Jurkat, Clone E6-1 (cell line): ENCODE data around the gene SOX5.
"Not testable (repeated sequence)": the region's sequence is repeated elsewhere in the genome, so short reads cannot be mapped to it uniquely, and the experiment has no call there.

ENCODE experiments used
- DNase-seq: peaks from one replicate; pipeline ENCODE4 v3.0.0-alpha.2; 2011; ENCODE audit warnings: low read depth, low spot score
- H3K4me3 ChIP-seq: 2 replicates; pipeline ENCODE4 v1.5.1; 2011; ENCODE audit warnings: mild to moderate bottlenecking, low read length, control low read depth, moderate library complexity

Gene SOX5

DNA sequence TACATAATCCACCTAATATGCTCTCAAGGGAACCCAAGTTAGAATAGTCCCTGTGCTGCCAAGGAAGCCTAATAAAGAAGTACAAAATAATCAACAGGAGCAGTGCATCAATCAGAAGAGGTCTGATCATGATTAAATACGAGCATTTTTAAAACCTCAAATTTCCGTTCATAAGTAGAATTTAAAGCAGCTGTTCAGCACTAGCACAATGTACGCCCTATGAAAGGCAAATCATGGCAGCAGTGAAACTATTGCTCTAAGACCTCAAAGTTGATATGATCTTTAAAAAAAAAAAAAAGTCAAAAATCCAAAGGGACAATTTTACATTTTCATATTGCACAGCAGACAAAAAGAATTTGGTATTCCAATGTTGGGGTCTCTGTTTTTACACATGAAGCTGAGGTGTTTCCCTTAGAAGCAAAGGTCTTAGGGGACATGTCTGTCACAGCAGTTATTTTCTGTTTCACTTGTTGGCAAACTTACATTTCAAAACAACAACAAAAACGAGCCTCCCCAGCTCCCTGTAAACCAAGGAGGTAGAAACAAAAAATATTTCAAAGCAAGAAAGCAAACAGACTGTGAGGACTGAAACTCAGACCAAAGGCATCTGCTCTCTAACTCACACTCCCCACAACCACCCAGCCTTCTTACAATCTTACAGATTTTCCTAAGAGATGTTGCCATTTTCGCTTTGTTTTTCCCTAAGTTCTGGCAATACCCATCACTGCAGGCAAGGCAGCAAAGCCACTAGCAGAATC, 28.2 kb downstream of the SOX5 start:
- DNase-seq: no peak
- H3K4me3 ChIP-seq: no peak overlapping the region

DNA sequence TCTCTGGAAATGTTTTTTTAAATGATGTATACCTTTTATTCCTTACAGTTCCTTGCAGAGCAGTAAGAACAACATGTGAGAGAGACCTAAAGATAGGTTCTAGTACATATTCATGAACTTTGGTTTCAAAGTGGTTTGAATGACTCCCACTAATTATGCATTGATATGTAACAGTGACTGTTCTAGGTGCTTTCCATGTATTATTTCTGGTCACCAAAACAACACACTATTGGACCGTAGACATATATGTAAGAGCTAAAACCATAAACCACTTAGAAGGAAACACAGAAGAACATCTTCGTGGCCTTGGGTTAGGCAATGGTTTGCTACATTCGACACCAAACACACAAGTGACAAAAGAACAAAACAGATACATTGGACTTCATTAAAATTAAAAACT, 37.9 kb downstream of the SOX5 start:
- H3K4me3 ChIP-seq: no peak overlapping the region
- DNase-seq: no peak

DNA sequence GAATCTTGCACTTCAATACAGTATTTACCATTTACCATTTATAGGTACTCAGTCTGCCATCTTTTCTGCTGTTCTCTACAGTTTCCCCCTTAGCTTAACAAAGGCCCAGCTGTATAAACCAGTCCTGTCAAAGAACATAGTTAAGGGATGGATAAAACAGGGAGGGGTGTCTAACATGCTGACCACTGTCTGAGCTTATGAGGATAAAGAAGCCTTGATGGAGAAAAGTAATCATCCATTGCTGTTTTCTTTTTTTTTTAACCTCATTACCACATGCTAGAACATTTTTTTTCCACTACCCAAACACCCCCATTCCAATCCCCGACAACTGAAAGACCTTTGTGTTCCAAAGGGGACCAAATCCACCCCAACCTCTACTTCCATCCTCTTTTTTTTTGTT, 39.9 kb downstream of the SOX5 start:
- no peak overlapping the region for H3K4me3 ChIP-seq
- DNase-seq: no peak

DNA sequence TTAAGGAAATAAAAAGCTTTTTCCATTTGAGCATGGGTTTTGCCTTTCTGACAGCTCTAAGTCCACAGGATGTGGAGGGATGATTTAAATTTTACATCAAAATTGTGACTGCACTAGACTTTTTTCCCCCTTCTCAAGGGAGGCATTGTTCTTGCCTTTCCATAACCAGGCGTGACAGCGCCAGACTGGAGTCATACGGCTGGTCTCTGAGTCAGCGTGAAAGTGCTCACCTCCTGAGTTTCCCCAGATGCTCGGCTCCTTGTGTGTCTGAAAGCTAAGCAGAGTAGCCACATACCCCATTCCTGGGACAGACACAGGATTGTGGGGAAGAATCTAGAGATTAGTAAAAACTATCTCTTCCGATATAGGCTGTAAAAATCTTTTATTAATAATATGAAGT, 43.1 kb downstream of the SOX5 start:
- no peak overlapping the region for H3K4me3 ChIP-seq
- no peak for DNase-seq

DNA sequence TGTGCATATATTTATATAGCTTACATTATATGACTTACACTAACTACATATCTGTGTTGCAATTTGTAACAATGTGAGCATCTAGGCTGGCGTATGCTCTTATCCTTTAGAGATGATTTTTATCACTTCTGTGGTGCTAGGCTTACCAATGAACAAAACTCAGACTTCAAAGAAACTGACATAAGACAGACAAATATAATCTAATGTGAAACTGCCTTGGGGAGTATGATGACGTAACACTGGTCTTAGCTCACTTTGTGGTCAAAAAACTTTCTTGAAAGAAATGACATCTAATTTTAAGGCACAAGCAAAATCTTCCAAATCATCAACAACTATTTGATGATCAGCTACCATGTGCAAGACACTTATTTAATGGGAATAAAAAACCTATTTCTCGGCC, 50.0 kb downstream of the SOX5 start:
- H3K4me3 ChIP-seq: no peak overlapping the region

GRCh38 chr12:23898121-23898520, 51.3 kb downstream of the SOX5 start:
- no peak for DNase-seq
- no peak overlapping the region for H3K4me3 ChIP-seq

More for the DNA sequence above, 50.0 kb downstream of the SOX5 start:
- DNase-seq: no peak

- DNase-seq: no peak
- H3K4me3 ChIP-seq: no peak overlapping the region
Measured at GRCh38 chr12:23895792-23896218, 53.7 kb downstream of the SOX5 start.

DNA sequence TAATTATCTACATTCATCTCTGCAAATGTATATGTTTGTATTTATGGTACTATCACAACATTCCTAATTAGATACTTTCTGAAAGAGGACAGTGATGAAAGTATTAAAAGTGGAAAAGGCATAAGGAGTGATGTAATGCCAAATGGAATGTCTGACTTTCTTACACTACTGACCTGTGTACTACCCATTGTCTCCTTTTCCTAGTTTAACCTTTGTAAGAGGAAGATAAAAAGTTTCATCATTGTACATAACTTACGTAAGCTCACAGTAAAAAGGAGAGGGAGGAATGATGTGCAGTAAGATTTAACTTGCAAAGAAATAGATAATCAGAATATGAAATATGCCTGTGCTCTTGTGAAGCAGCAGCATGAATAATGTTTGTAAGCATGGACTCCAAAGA, 55.9 kb downstream of the SOX5 start:
- DNase-seq: no peak
- no peak overlapping the region for H3K4me3 ChIP-seq

DNA sequence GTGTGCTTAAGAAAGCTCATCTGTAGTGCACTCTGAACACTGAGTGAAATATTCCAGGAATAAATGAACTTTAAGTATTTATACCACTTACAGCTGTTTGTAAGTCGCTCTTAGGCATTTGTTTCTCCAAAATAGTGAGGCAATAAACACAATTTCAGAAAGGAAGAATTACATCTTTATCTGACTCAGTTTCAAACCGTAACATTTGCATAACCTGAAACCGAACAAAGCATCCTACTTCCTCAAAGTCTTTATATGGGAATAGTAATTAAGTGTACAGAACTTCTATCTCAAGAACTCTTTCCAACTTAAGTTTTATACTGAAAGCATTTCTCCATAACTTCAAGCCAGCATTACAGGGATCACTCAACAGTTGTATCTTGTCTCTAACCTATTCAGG, 58.4 kb downstream of the SOX5 start:
- H3K4me3 ChIP-seq: no peak overlapping the region
- no peak for DNase-seq

GRCh38 chr12:23889069-23889440, 60.4 kb downstream of the SOX5 start:
- H3K4me3 ChIP-seq: no peak overlapping the region
- no peak for DNase-seq

GRCh38 chr12:23888396-23889068, 60.9 kb downstream of the SOX5 start:
- DNase-seq: no peak
- no peak overlapping the region for H3K4me3 ChIP-seq

DNA sequence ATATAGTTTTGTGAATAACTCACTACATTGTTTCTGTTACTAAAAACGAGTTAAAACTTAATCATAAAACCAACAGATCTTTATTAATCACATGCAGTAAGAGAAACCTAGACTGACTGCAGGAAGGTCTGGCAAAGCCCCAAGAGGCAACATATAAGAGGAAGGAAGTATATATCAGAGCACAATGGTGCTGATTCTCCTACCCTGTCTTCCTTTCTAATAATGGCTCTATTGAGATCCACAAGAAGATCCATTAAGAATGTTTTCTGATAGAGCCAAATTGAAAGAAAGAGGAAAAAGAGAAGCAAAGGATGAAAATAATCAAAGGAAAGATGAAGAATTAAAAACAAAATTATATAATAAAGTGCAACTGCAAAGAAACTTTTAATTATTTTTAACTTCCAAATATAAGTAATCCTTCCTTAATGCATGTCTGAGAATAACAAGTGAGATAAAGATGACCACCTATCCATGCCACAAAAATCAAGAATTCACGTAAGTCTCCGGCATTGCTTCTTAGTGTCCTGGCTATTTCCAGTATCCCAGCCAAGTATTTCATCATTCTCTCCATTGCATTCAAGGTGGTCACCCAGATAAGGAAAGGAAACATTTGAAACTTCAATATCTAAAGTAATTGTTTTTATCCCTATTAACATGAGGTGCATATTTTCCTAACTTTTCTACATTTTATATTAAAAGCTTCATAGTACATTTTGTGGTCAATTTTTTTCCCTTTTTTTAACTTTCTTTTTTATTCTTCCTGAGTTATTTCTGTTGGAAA, 62.2 kb downstream of the SOX5 start:
- no peak for DNase-seq
- H3K4me3 ChIP-seq: no peak overlapping the region

- DNase-seq: no peak
- H3K4me3 ChIP-seq: no peak overlapping the region
Measured at GRCh38 chr12:23885394-23885793, 64.1 kb downstream of the SOX5 start.

GRCh38 chr12:23884909-23885308, 64.6 kb downstream of the SOX5 start:
- H3K4me3 ChIP-seq: no peak overlapping the region
- DNase-seq: no peak

GRCh38 chr12:23880988-23881387, 68.5 kb downstream of the SOX5 start:
- no peak overlapping the region for H3K4me3 ChIP-seq
- DNase-seq: no peak

DNA sequence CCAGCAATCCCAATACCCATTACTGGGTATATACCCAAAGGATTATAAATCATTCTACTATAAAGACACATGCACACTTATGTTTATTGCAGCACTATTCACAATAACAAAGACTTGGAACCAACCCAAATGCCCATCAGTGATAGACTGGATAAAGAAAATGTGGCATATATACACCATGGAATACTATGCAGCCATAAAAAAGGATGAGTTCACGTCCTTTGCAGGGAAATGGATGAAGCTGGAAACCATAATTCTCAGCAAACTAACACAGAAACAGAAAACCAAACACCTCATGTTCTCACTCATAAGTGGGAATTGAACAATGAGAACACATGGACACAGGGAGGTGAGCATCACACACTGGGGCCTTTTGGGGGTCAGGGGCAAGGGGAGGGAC, 72.9 kb downstream of the SOX5 start:
- DNase-seq, H3K4me3 ChIP-seq: not testable (repeated sequence)

- H3K4me3 ChIP-seq: no peak overlapping the region
Measured at GRCh38 chr12:23867794-23868193, 81.7 kb downstream of the SOX5 start.

GRCh38 chr12:23862701-23863100, 86.8 kb downstream of the SOX5 start:
- no peak overlapping the region for H3K4me3 ChIP-seq
- no peak for DNase-seq

More at GRCh38 chr12:23867794-23868193, 81.7 kb downstream of the SOX5 start:
- no peak for DNase-seq

DNA sequence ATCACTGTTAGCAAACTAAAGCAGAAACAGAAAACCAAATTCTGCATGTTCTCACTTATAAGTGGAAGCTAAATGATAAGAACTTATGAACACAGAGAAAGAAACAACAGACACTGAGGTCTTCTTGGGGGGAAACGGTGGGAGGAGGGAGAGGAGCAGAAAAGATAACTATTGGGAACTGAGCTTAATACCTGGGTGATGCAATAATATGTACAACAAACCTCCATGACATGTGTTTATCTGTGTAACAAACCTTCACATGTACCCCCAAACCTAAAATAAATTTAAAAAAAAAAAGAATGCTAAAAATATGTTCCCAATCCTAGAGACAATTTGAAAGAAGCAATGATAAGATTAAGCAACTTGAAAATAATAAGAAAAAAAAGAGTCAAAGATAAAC, 89.5 kb downstream of the SOX5 start:
- no peak for DNase-seq
- no peak overlapping the region for H3K4me3 ChIP-seq

DNA sequence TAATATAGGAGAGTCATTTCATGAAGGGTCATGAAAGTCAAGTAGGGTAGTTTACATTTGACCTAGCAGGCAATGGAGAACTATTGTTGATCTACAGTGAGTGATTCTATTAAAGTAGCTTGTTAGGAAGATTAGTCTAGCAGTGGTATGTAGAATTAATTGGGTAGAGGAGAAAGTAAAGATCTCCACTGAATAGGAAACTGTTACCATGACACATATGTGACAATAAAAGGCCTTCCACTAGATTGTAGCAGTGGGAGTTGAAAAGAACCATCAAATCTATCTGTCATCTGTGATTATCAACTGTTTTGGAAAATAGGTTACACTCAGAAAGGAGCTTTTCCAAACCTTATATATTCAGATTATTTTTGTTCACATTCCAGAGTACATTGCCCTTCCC, 92.3 kb downstream of the SOX5 start:
- no peak overlapping the region for H3K4me3 ChIP-seq
- DNase-seq: no peak
